Liver (tissue), 9 donors: ENCODE data around the gene ZNF710. TPM values are rescaled to one million over a fixed set of nuclear protein-coding genes. Genes with fewer than 3 reads are reported as not detected.
A peak's percentile ranks its signal among the peaks of the same experiment; 100 is the strongest.

ENCODE experiments used
- DNase-seq: peaks from one replicate; pipeline ENCODE4 v3.0.0-alpha.2; 2017; ENCODE audit warnings: low spot score
- H3K27ac ChIP-seq, 2 donors: one replicate each; pipeline ENCODE4 v1.7.0; 2013; ENCODE audit warnings: inconsistent platforms in 2 of 2, low read length in 2 of 2, control low read depth in 1 of 2, low read depth in 1 of 2, mild to moderate bottlenecking in 1 of 2
- H3K27me3 ChIP-seq, 4 donors: one replicate each; pipeline versions ENCODE4 v1.6.1 to v1.7.0; 2013; ENCODE audit warnings: low read length in 3 of 4, inconsistent platforms in 1 of 4, mild to moderate bottlenecking in 1 of 4, moderate library complexity in 1 of 4; ENCODE audit not compliant: control insufficient read depth in 4 of 4, insufficient read depth in 4 of 4
- H3K36me3 ChIP-seq, 4 donors: one replicate each; pipeline versions ENCODE4 v1.6.1 to v1.7.0; 2013; ENCODE audit warnings: low read length in 3 of 4, mild to moderate bottlenecking in 3 of 4, low read depth in 1 of 4, moderate library complexity in 1 of 4; ENCODE audit not compliant: control insufficient read depth in 4 of 4, insufficient read depth in 3 of 4
- H3K4me1 ChIP-seq, 4 donors: one replicate each; pipeline versions ENCODE4 v1.6.1 to v1.7.0; 2013; ENCODE audit warnings: low read length in 3 of 4, mild to moderate bottlenecking in 3 of 4, moderate library complexity in 1 of 4; ENCODE audit not compliant: control insufficient read depth in 4 of 4, insufficient read depth in 4 of 4
- H3K4me3 ChIP-seq, 3 donors: one replicate each; pipeline versions ENCODE4 v1.6.1 to v1.7.0; 2013; ENCODE audit warnings: low read length in 3 of 3, control low read depth in 1 of 3, low read depth in 1 of 3, mild to moderate bottlenecking in 1 of 3
- H3K9ac ChIP-seq, 2 donors: one replicate each; pipeline ENCODE4 v1.7.0; 2013; ENCODE audit warnings: low read length in 2 of 2, mild to moderate bottlenecking in 2 of 2, moderate library complexity in 2 of 2, control low read depth in 1 of 2, low read depth in 1 of 2
- H3K9me3 ChIP-seq, 4 donors: one replicate each; pipeline versions ENCODE4 v1.6.1 to v1.7.0; 2013; ENCODE audit warnings: low read length in 3 of 4; ENCODE audit not compliant: control insufficient read depth in 4 of 4
- CTCF ChIP-seq: fragments of 150-350 bp; IDR thresholded peaks from 2 replicates; pipeline ENCODE4 v1.5.1; 2017; ENCODE audit warnings: improper control_type of control experiment, low read depth, low read length; ENCODE audit not compliant: missing input control
- FOXA1 ChIP-seq: IDR thresholded peaks from 2 replicates; pipeline ENCODE4 v1.6.1; 2016; ENCODE audit warnings: antibody characterized with exemption
- FOXA2 ChIP-seq: IDR thresholded peaks from 2 replicates; pipeline ENCODE4 v1.6.1; 2016; ENCODE audit warnings: antibody characterized with exemption
- GABPA ChIP-seq, 2 donors: IDR thresholded peaks in 1 of 2; conservative IDR thresholded peaks in 1 of 2; 2 replicates each; pipeline ENCODE4 v1.6.1; 2016; ENCODE audit warnings: antibody characterized with exemption in 2 of 2, mild to moderate bottlenecking in 1 of 2, moderate library complexity in 1 of 2
- HNF4A ChIP-seq, 2 donors: conservative IDR thresholded peaks; 2 replicates each; pipeline ENCODE4 v1.6.1; 2016; ENCODE audit warnings: antibody characterized with exemption in 2 of 2, mild to moderate bottlenecking in 2 of 2
- HNF4G ChIP-seq: IDR thresholded peaks from 2 replicates; pipeline ENCODE4 v1.6.1; 2016; ENCODE audit warnings: antibody characterized with exemption
- MAX ChIP-seq: IDR thresholded peaks from 2 replicates; pipeline ENCODE4 v1.6.1; 2016; ENCODE audit warnings: antibody characterized with exemption
- NR2F2 ChIP-seq: IDR thresholded peaks from 2 replicates; pipeline ENCODE4 v1.6.1; 2016; ENCODE audit warnings: antibody characterized with exemption
- RAD21 ChIP-seq, 2 donors: IDR thresholded peaks; 2 replicates each; pipeline ENCODE4 v1.6.1; 2016; ENCODE audit warnings: antibody characterized with exemption in 2 of 2, mild to moderate bottlenecking in 2 of 2
- REST ChIP-seq: IDR thresholded peaks from 2 replicates; pipeline ENCODE4 v1.6.1; 2016; ENCODE audit warnings: antibody characterized with exemption, mild to moderate bottlenecking
- RXRA ChIP-seq, 2 donors: IDR thresholded peaks; 2 replicates each; pipeline ENCODE4 v1.6.1; 2017 to 2018; ENCODE audit warnings: antibody characterized with exemption in 2 of 2, mild to moderate bottlenecking in 1 of 2
- SP1 ChIP-seq: IDR thresholded peaks from 2 replicates; pipeline ENCODE4 v1.6.1; 2018; ENCODE audit warnings: antibody characterized with exemption, mild to moderate bottlenecking
- TAF1 ChIP-seq: conservative IDR thresholded peaks from 2 replicates; pipeline ENCODE4 v1.6.1; 2016; ENCODE audit warnings: antibody characterized with exemption, mild to moderate bottlenecking
- YY1 ChIP-seq: IDR thresholded peaks from 2 replicates; pipeline ENCODE4 v1.6.1; 2016; ENCODE audit warnings: antibody characterized with exemption, mild to moderate bottlenecking
- ZBTB33 ChIP-seq: IDR thresholded peaks from 2 replicates; pipeline ENCODE4 v1.6.1; 2016; ENCODE audit warnings: antibody characterized with exemption
- WGBS: extraction: QIAGEN DNeasy Blood & Tissue Kit; methylation state at CpG from one replicate; pipeline ENCODE4 v1.1.7; 2013; 5-methylcytosine and 5-hydroxymethylcytosine counted together
- polyA plus RNA-seq, 2 donors: library from polyadenylated mRNA; stranded (reverse) in 1 of 2; unstranded in 1 of 2; fragments of 200-250 nt in 1 of 2; fragments of >200 nt in 1 of 2; fragmentation: Nextera tagmentation in 1 of 2; extraction: Ambion mirVana in 1 of 2; gene quantifications; one replicate each; pipeline versions ENCODE4 v1.2.1 to v1.2.3, GENCODE V29; 2013 to 2015
- total RNA-seq, 2 donors: library from RNA; depleted of rRNA; stranded (reverse); fragments of >200 nt; gene quantifications; one replicate each; pipeline ENCODE4 v1.2.3, GENCODE V29; 2014
- donor health status: healthy.
- donor health status: healthy.
- donor health status: healthy.
- donor health status: healthy.
- donor health status: healthy.

The ZNF710 gene
- total and polyA plus RNA-seq, 4 donors: 1.9 to 15.3 (median 5.4) TPM

GRCh38 chr15:90101130-90101968 lies 100.2 kb downstream of the ZNF710 start:
- DNase-seq: no peak
- Histone ChIP-seq H3K27me3 (no peaks in the 10 kb centered on the region), H3K4me1 (peaks cover 18 to 62% (median 34%) of the 10 kb centered on the region in 4 donors), H3K36me3 (no peaks in the 10 kb centered on the region), H3K9ac (peak overlapping the region; percentile 69 to 98), H3K9me3 (no peaks in the 10 kb centered on the region), H3K4me3 (peak overlapping the region; percentile 66 to 90 (median 74)), H3K27ac (peak overlapping the region; percentile 96 to 98)
- 2% methylated on average over 40 of the region's 40 CpGs for WGBS
- TF ChIP-seq HNF4A (conservative IDR thresholded peaks at IDR 0.05) (peak in 1 of 2 donors; percentile 36), SP1 (no peak), FOXA1 (no peak), NR2F2 (no peak), RAD21 (IDR thresholded peaks at IDR 0.05) (peak in 1 of 2 donors; percentile 7), REST (peak; percentile 78), GABPA (IDR thresholded peaks at IDR 0.05 in 1 of 2, conservative IDR thresholded peaks at IDR 0.05 in 1 of 2) (no peak), HNF4G (no peak), FOXA2 (no peak), RXRA (IDR thresholded peaks at IDR 0.05) (peak; percentile 54 to 83), CTCF (no peak), YY1 (peak; percentile 57), TAF1 (peak; percentile 29), MAX (peak; percentile 51), ZBTB33 (peak; percentile 39)
